Memory B cell (primary cell): Measurements from ENCODE around the gene ADCYAP1.

ENCODE experiments used
- ATAC-seq: fragments of 150-1000 bp; cut with Tn5 transposase; 2 replicates; pipeline ENCODE4 v1.10.0; 2021; ENCODE audit warnings: low read depth, mild to moderate bottlenecking, moderate library complexity
- DNase-seq, 2 donors: peaks; one replicate each; pipeline ENCODE4 v3.0.0; 2022; ENCODE audit warnings: low spot score in 2 of 2
- H3K27ac Mint-ChIP-seq: one replicate; pipeline ENCODE4 v1.8.0; 2022; ENCODE audit warnings: mild to moderate bottlenecking, moderate library complexity, mixed read lengths
- H3K27me3 Mint-ChIP-seq: one replicate; pipeline ENCODE4 v1.8.0; 2022; ENCODE audit warnings: mixed read lengths
- H3K36me3 Mint-ChIP-seq: one replicate; pipeline ENCODE4 v1.8.0; 2022; ENCODE audit warnings: mild to moderate bottlenecking, mixed read lengths
- H3K4me1 Mint-ChIP-seq: one replicate; pipeline ENCODE4 v1.8.0; 2022; ENCODE audit warnings: mixed read lengths
- H3K4me3 Mint-ChIP-seq: one replicate; pipeline ENCODE4 v1.8.0; 2022; ENCODE audit warnings: mild to moderate bottlenecking, moderate library complexity, mixed read lengths
- H3K9me3 Mint-ChIP-seq: one replicate; pipeline ENCODE4 v1.8.0; 2022; ENCODE audit warnings: mixed read lengths

The ADCYAP1 gene

GRCh38 chr18:924987-925386 is 20.3 kb downstream of the ADCYAP1 start:
- peaks cover 2% of the 10 kb centered on the region for H3K9me3 Mint-ChIP-seq
- H3K27me3 Mint-ChIP-seq = peaks cover 4% of the 10 kb centered on the region
- no peak overlapping the region for H3K27ac Mint-ChIP-seq
- H3K36me3 Mint-ChIP-seq = no peaks in the 10 kb centered on the region
- ATAC-seq (no peak), DNase-seq (no peak)
- H3K4me3 Mint-ChIP-seq = no peak overlapping the region
- H3K4me1 Mint-ChIP-seq = no peaks in the 10 kb centered on the region

DNA sequence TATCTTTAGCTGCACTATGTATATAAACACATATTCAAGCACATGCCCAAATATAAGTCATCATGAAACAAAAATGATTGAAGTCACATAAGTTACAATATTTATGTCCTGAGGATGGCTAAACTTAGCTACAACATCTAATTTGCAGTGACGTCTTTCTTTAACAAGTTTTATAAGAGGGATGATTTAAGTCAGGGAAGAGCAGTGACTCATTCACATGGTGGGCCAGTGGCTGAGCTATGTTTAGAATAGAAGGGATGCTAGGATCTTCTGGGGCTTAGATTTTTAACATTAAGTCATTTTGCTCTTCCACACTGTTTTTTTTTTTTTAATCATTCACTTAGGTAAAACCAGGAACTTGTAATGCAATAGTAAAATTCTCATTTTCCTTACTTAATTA is 22.3 kb downstream of the ADCYAP1 start:
- Mint-ChIP-seq H3K36me3 (no peaks in the 10 kb centered on the region), H3K4me3 (no peak overlapping the region), H3K27me3 (peaks cover 4% of the 10 kb centered on the region), H3K4me1 (no peaks in the 10 kb centered on the region), H3K9me3 (peaks cover 2% of the 10 kb centered on the region), H3K27ac (no peak overlapping the region)
- DNase-seq (no peak), ATAC-seq (no peak)

GRCh38 chr18:933082-933481 is 28.4 kb downstream of the ADCYAP1 start:
- Mint-ChIP-seq H3K9me3 (no peaks in the 10 kb centered on the region), H3K4me3 (no peak overlapping the region), H3K4me1 (no peaks in the 10 kb centered on the region), H3K36me3 (no peaks in the 10 kb centered on the region), H3K27ac (no peak overlapping the region), H3K27me3 (no peaks in the 10 kb centered on the region)
- DNase-seq = no peak
- ATAC-seq = no peak

DNA sequence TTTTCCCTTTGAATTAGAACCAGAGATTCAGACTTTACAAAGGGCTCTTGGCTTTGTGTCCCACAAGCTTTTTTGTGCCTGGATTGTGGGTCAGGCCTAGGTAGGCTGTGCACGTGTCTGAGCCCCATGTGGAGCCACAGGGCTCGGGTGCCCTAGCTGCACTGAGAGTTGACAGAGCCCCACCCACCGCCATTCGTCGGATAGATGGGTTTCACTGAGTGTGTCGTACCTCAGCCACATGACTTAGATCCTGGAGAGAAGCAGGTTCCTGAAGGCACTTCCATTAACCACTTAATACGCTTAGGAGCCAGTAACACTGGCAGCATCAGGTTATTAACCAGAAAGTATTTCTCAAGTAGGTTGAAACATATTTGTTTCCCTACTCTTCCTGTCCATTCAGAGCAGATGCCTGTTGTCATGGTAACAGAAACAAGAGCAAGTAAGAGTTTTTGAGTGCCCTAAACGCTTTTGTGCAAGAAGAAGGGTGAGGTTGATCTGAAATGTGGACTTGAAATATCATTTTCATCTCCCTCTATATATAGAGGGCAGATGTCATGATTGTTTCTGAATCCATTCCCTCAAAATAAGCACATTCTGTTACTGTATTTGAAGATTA is 30.0 kb downstream of the ADCYAP1 start:
- Mint-ChIP-seq H3K4me1 (no peaks in the 10 kb centered on the region), H3K9me3 (no peaks in the 10 kb centered on the region), H3K4me3 (no peak overlapping the region), H3K27me3 (no peaks in the 10 kb centered on the region), H3K27ac (no peak overlapping the region), H3K36me3 (no peaks in the 10 kb centered on the region)
- ATAC-seq (no peak), DNase-seq (no peak)

DNA sequence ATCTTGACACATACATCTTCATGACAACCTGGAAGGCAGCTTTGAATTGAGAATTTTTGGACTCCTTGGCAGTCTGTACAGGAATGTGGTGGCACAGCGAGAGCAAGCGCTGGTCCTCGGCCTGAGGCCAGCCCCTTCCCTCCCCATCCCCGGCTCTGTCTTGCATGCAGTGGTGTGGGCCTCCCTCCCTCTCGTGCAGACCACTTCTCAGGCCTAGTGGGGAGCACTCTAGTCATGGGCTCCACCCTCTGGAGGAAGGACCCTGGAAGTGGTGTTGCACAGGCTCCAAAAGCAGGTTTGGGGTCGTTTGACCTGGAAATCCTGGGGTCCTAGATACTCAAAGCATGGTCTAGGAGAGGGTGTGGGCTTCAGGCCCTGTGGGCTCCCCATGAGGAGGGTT is 32.3 kb downstream of the ADCYAP1 start:
- Mint-ChIP-seq H3K27me3 (no peaks in the 10 kb centered on the region), H3K27ac (no peak overlapping the region), H3K4me3 (no peak overlapping the region), H3K4me1 (no peaks in the 10 kb centered on the region), H3K36me3 (no peaks in the 10 kb centered on the region), H3K9me3 (no peaks in the 10 kb centered on the region)
- DNase-seq = no peak
- ATAC-seq = no peak

- no peaks in the 10 kb centered on the region for H3K4me1 Mint-ChIP-seq
- no peaks in the 10 kb centered on the region for H3K36me3 Mint-ChIP-seq
- ATAC-seq (no peak), DNase-seq (no peak)
- no peaks in the 10 kb centered on the region for H3K27me3 Mint-ChIP-seq
- no peak overlapping the region for H3K4me3 Mint-ChIP-seq
- H3K9me3 Mint-ChIP-seq = no peaks in the 10 kb centered on the region
- H3K27ac Mint-ChIP-seq = no peak overlapping the region
Measured at GRCh38 chr18:939166-939565, 34.5 kb downstream of the ADCYAP1 start.

- Mint-ChIP-seq H3K27me3 (no peaks in the 10 kb centered on the region), H3K9me3 (no peaks in the 10 kb centered on the region), H3K36me3 (no peaks in the 10 kb centered on the region), H3K4me3 (no peak overlapping the region), H3K27ac (no peak overlapping the region), H3K4me1 (no peaks in the 10 kb centered on the region)
- ATAC-seq = no peak
- no peak for DNase-seq
Measured at GRCh38 chr18:939958-940357, 35.3 kb downstream of the ADCYAP1 start.

GRCh38 chr18:941331-941730 is 36.7 kb downstream of the ADCYAP1 start:
- H3K27me3 Mint-ChIP-seq = no peaks in the 10 kb centered on the region
- no peak overlapping the region for H3K4me3 Mint-ChIP-seq
- DNase-seq (no peak), ATAC-seq (no peak)
- no peak overlapping the region for H3K27ac Mint-ChIP-seq
- H3K4me1 Mint-ChIP-seq = no peaks in the 10 kb centered on the region
- H3K36me3 Mint-ChIP-seq = no peaks in the 10 kb centered on the region
- no peaks in the 10 kb centered on the region for H3K9me3 Mint-ChIP-seq

GRCh38 chr18:944440-944839 is 39.8 kb downstream of the ADCYAP1 start:
- no peak overlapping the region for H3K27ac Mint-ChIP-seq
- no peaks in the 10 kb centered on the region for H3K36me3 Mint-ChIP-seq
- ATAC-seq (no peak), DNase-seq (no peak)
- no peaks in the 10 kb centered on the region for H3K27me3 Mint-ChIP-seq
- peaks cover 4% of the 10 kb centered on the region for H3K9me3 Mint-ChIP-seq
- no peak overlapping the region for H3K4me3 Mint-ChIP-seq
- no peaks in the 10 kb centered on the region for H3K4me1 Mint-ChIP-seq

DNA sequence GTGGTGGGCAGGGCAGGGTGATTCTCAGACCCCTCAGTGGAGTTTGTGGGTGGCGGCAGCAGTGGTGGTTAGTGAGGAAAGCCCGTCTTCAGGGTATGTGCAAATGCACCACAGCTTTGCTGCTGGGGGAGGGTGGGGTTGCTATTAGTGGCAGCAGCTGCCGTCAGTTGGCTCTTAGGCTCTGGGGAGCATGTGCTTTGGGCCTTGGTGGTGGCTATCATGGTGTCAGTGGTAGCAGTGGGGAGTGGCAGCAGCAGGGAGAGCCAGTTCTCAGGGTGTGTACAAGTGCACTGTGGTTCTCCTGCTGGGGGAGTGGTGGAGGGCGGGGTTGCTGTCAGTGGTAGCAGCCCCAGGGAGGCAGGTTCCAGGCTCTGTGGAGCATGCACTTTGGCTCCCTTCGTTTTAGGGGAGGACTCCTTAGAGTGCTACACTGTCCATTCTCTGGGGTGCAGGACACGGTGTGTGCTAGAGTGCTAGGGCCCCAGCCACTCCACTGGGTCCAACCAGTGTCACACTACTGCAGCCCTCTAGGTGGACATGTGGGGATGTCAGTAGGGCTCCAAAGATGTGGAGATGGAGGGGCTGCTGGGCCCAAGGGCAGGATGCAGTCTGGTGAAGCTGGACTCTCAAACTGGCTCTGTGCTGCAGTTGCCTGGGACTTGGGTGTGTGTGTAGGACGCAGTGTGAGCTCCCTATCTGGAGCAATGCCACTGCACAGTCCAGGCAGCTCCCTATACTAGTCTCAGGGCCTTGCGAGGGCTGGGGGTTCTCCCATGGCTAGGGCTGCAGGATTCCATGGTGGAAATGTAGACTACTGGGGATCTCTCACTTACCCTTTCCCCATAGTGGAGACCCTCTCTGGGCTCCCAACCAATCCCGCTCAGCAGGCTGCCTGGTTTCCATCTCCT is 45.3 kb downstream of the ADCYAP1 start:
- no peak for ATAC-seq
- no peaks in the 10 kb centered on the region for H3K4me1 Mint-ChIP-seq

GRCh38 chr18:950882-951495 is 46.3 kb downstream of the ADCYAP1 start:
- Mint-ChIP-seq H3K9me3 (peaks cover 4% of the 10 kb centered on the region), H3K36me3 (no peaks in the 10 kb centered on the region), H3K27ac (no peak overlapping the region), H3K4me1 (no peaks in the 10 kb centered on the region), H3K27me3 (no peaks in the 10 kb centered on the region), H3K4me3 (no peak overlapping the region)
- DNase-seq (no peak), ATAC-seq (no peak)

More for the DNA sequence above, 45.3 kb downstream of the ADCYAP1 start:
- Mint-ChIP-seq H3K4me3 (no peak overlapping the region), H3K9me3 (peaks cover 4% of the 10 kb centered on the region), H3K27me3 (no peaks in the 10 kb centered on the region), H3K27ac (no peak overlapping the region), H3K36me3 (no peaks in the 10 kb centered on the region)
- DNase-seq = no peak

DNA sequence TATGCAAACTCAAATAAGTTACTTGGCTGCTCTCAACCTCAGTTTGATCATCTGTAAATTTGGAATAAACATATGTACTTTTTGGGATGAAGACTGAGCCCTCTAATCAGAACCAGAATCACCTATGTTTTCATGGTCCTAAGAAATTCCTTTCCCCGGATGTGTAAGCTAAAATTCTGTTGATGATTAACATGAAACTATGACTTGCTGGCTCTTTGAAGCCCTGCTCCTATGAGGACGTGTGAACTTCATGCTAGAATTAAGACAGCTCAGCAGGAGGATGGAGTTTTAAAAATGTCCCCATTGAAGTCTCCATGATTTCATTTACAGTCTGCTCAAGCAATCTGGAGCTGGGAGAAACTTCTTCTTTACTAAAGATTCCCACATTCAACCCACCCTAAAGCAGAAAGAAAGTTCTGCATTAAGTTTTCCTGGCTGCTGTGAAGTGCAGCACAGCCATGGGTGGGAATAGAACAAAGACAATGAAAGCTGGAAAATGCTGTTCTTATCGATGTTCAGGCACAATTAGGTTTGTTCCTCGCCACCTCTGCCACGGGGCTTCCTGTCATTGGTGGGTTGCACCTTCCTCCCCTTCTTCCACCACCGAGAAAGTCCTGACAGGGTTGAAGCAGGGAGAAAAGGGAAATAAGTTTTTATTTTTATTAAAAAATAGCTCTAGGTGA is 50.9 kb downstream of the ADCYAP1 start:
- Mint-ChIP-seq H3K4me3 (no peak overlapping the region), H3K36me3 (no peaks in the 10 kb centered on the region)
- no peak for DNase-seq

GRCh38 chr18:957829-958228 is 53.2 kb downstream of the ADCYAP1 start:
- no peaks in the 10 kb centered on the region for H3K9me3 Mint-ChIP-seq
- peaks cover 2% of the 10 kb centered on the region for H3K27me3 Mint-ChIP-seq
- DNase-seq = no peak
- no peak for ATAC-seq
- no peaks in the 10 kb centered on the region for H3K36me3 Mint-ChIP-seq
- H3K4me1 Mint-ChIP-seq = no peaks in the 10 kb centered on the region
- H3K4me3 Mint-ChIP-seq = no peak overlapping the region
- H3K27ac Mint-ChIP-seq = no peak overlapping the region

More for the DNA sequence above, 50.9 kb downstream of the ADCYAP1 start:
- H3K27me3 Mint-ChIP-seq = peaks cover 2% of the 10 kb centered on the region
- H3K9me3 Mint-ChIP-seq = no peaks in the 10 kb centered on the region
- no peak for ATAC-seq
- no peaks in the 10 kb centered on the region for H3K4me1 Mint-ChIP-seq
- H3K27ac Mint-ChIP-seq = no peak overlapping the region

GRCh38 chr18:959854-960253 is 55.2 kb downstream of the ADCYAP1 start:
- no peak for ATAC-seq
- DNase-seq = no peak
- Mint-ChIP-seq H3K27me3 (peaks cover 8% of the 10 kb centered on the region), H3K27ac (no peak overlapping the region), H3K4me1 (no peaks in the 10 kb centered on the region), H3K9me3 (no peaks in the 10 kb centered on the region), H3K4me3 (no peak overlapping the region), H3K36me3 (no peaks in the 10 kb centered on the region)
